Rectal smooth muscle tissue (tissue), 1 donor: ENCODE results near the gene OSCP1.
"Not testable (repeated sequence)": the region's sequence is repeated elsewhere in the genome, so short reads cannot be mapped to it uniquely, and the experiment has no call there.

Experiments
- H3K27ac ChIP-seq: one replicate; pipeline ENCODE4 v1.7.0; 2013; ENCODE audit warnings: low read depth, low read length, inconsistent platforms
- H3K27me3 ChIP-seq: one replicate; pipeline ENCODE4 v1.7.0; 2013; ENCODE audit warnings: low read length; ENCODE audit not compliant: control insufficient read depth, insufficient read depth
- H3K36me3 ChIP-seq: one replicate; pipeline ENCODE4 v1.7.0; 2013; ENCODE audit warnings: low read length; ENCODE audit not compliant: control insufficient read depth, insufficient read depth
- H3K4me1 ChIP-seq: one replicate; pipeline ENCODE4 v1.7.0; 2013; ENCODE audit warnings: low read length; ENCODE audit not compliant: control insufficient read depth, insufficient read depth
- H3K4me3 ChIP-seq: one replicate; pipeline ENCODE4 v1.7.0; 2013; ENCODE audit warnings: low read length
- H3K9ac ChIP-seq: one replicate; pipeline ENCODE4 v1.7.0; 2013; ENCODE audit warnings: low read length

The OSCP1 gene

GRCh38 chr1:36450270-36450918 lies at the start of gene OSCP1:
Gene OSCP1, minus strand, starts transcription at chr1:36450451. Its CDS starts 82 bp downstream, at chr1:36450369.
- Histone ChIP-seq H3K4me1 (peaks cover 3% of the 10 kb centered on the region), H3K27me3 (no peaks in the 10 kb centered on the region), H3K36me3 (peaks cover 4% of the 10 kb centered on the region), H3K9ac (peak within 1 kb of the TSS; percentile 54), H3K27ac (peak within 1 kb of the TSS; percentile 87), H3K4me3 (peak within 1 kb of the TSS; percentile 77)

- Histone ChIP-seq H3K4me3 (no peak overlapping the region), H3K9ac (no peak overlapping the region), H3K27me3 (no peaks in the 10 kb centered on the region), H3K36me3 (no peaks in the 10 kb centered on the region), H3K27ac (no peak overlapping the region), H3K4me1 (no peaks in the 10 kb centered on the region)
Observed at GRCh38 chr1:36497207-36497606, 47.0 kb upstream of the OSCP1 start.

- H3K4me1 ChIP-seq = no peaks in the 10 kb centered on the region
- no peaks in the 10 kb centered on the region for H3K36me3 ChIP-seq
- no peak overlapping the region for H3K9ac ChIP-seq
- H3K27ac ChIP-seq = no peak overlapping the region
- no peak overlapping the region for H3K4me3 ChIP-seq
- no peaks in the 10 kb centered on the region for H3K27me3 ChIP-seq
Observed at GRCh38 chr1:36494971-36495370, 44.7 kb upstream of the OSCP1 start.

- Histone ChIP-seq H3K9ac (no peak overlapping the region), H3K36me3 (no peaks in the 10 kb centered on the region), H3K27me3 (no peaks in the 10 kb centered on the region), H3K4me3 (no peak overlapping the region), H3K4me1 (no peaks in the 10 kb centered on the region), H3K27ac (no peak overlapping the region)
Observed at GRCh38 chr1:36493524-36493923, 43.3 kb upstream of the OSCP1 start.

GRCh38 chr1:36492491-36492890 lies 42.2 kb upstream of the OSCP1 start:
- H3K27ac ChIP-seq = no peak overlapping the region
- no peak overlapping the region for H3K9ac ChIP-seq
- H3K4me1 ChIP-seq = no peaks in the 10 kb centered on the region
- H3K27me3 ChIP-seq = no peaks in the 10 kb centered on the region
- H3K36me3 ChIP-seq = no peaks in the 10 kb centered on the region
- no peak overlapping the region for H3K4me3 ChIP-seq

GRCh38 chr1:36489258-36490051 lies 39.2 kb upstream of the OSCP1 start:
- not testable (repeated sequence) for H3K36me3 ChIP-seq, H3K27ac ChIP-seq, H3K9ac ChIP-seq, H3K4me1 ChIP-seq, H3K4me3 ChIP-seq, H3K27me3 ChIP-seq

- Histone ChIP-seq H3K27ac (no peak overlapping the region), H3K27me3 (no peaks in the 10 kb centered on the region), H3K9ac (no peak overlapping the region), H3K4me1 (no peaks in the 10 kb centered on the region), H3K36me3 (no peaks in the 10 kb centered on the region), H3K4me3 (no peak overlapping the region)
Observed at GRCh38 chr1:36487906-36488305, 37.7 kb upstream of the OSCP1 start.

- H3K27ac ChIP-seq, H3K4me3 ChIP-seq, H3K36me3 ChIP-seq, H3K9ac ChIP-seq, H3K4me1 ChIP-seq, H3K27me3 ChIP-seq: not testable (repeated sequence)
Observed at GRCh38 chr1:36487336-36487725, 37.1 kb upstream of the OSCP1 start.

GRCh38 chr1:36486439-36487335 lies 36.4 kb upstream of the OSCP1 start:
- no peak overlapping the region for H3K27ac ChIP-seq
- H3K4me3 ChIP-seq = no peak overlapping the region
- no peaks in the 10 kb centered on the region for H3K36me3 ChIP-seq
- no peaks in the 10 kb centered on the region for H3K4me1 ChIP-seq
- no peaks in the 10 kb centered on the region for H3K27me3 ChIP-seq
- H3K9ac ChIP-seq = no peak overlapping the region

- Histone ChIP-seq H3K4me1 (no peaks in the 10 kb centered on the region), H3K36me3 (no peaks in the 10 kb centered on the region), H3K4me3 (no peak overlapping the region), H3K9ac (no peak overlapping the region), H3K27ac (no peak overlapping the region), H3K27me3 (no peaks in the 10 kb centered on the region)
Observed at GRCh38 chr1:36486093-36486438, 35.8 kb upstream of the OSCP1 start.

- Histone ChIP-seq H3K4me1 (no peaks in the 10 kb centered on the region), H3K27me3 (no peaks in the 10 kb centered on the region), H3K9ac (no peak overlapping the region), H3K36me3 (no peaks in the 10 kb centered on the region), H3K4me3 (no peak overlapping the region), H3K27ac (no peak overlapping the region)
Observed at GRCh38 chr1:36484099-36484498, 33.8 kb upstream of the OSCP1 start.

GRCh38 chr1:36482724-36483388 lies 32.6 kb upstream of the OSCP1 start, which contains the start of gene CSF3R:
Gene CSF3R, minus strand, starts transcription at chr1:36482913. Its CDS starts 3,417 bp downstream, at chr1:36479496.
- H3K4me3 ChIP-seq = no peak within 1 kb of the TSS
- no peak within 1 kb of the TSS for H3K27ac ChIP-seq

More at GRCh38 chr1:36482724-36483388, 32.6 kb upstream of the OSCP1 start, which contains the start of gene CSF3R:
- Histone ChIP-seq H3K4me1 (no peaks in the 10 kb centered on the region), H3K9ac (no peak within 1 kb of the TSS), H3K36me3 (no peaks in the 10 kb centered on the region), H3K27me3 (no peaks in the 10 kb centered on the region)
